H1 (cell line): Measurements from ENCODE around the gene CTSA. TPM values are rescaled to one million over a fixed set of nuclear protein-coding genes. Genes with fewer than 3 reads are reported as not detected.

Experiments
- CTCF ChIA-PET: fragments of 300-600 bp; sonication (Branson Sonifier 250); formaldehyde crosslinking; loops from one replicate; lab custom pipeline; 2021; ENCODE audit not compliant: partially characterized antibody; lab: Charles Lee
- POLR2A ChIA-PET: fragments of 300-600 bp; sonication (Branson Sonifier 250); formaldehyde crosslinking; loops from one replicate; lab custom pipeline; 2021; ENCODE audit warnings: inconsistent platforms; ENCODE audit not compliant: partially characterized antibody; lab: Charles Lee
- DNase-seq, 2 experiments: peaks; one replicate each; pipeline versions ENCODE4 v3.0.0 to v3.0.0-alpha.2; 2010 to 2022; ENCODE audit warnings: low spot score in 2 of 2, low read depth in 1 of 2, mixed read lengths in 1 of 2
- FAIRE-seq: peaks from 2 replicates; lab custom pipeline; 2011; peaks lifted over from hg19 to GRCh38; lab: Jason Lieb, UNC
- H2AFZ ChIP-seq: 2 replicates; pipeline ENCODE4 v1.8.1; 2012; ENCODE audit warnings: low read length, inconsistent platforms
- H2AK5ac ChIP-seq: 2 replicates; pipeline ENCODE4 v1.6.1; 2013; ENCODE audit warnings: low read depth, low read length
- H2BK120ac ChIP-seq: replicated peaks from 2 replicates; pipeline ENCODE3; 2013; ENCODE audit warnings: low read depth, low read length, inconsistent platforms
- H2BK12ac ChIP-seq: 2 replicates; pipeline ENCODE4 v1.6.1; 2013; ENCODE audit warnings: low read depth, low read length
- H2BK15ac ChIP-seq: 2 replicates; pipeline ENCODE4 v1.6.1; 2013; ENCODE audit warnings: low read length
- H2BK20ac ChIP-seq: 2 replicates; pipeline ENCODE4 v1.6.1; 2013; ENCODE audit warnings: low read length
- H2BK5ac ChIP-seq: 2 replicates; pipeline ENCODE4 v1.6.1; 2013; ENCODE audit warnings: low read depth, low read length
- H3K14ac ChIP-seq: 2 replicates; pipeline ENCODE4 v1.6.1; 2013; ENCODE audit warnings: inconsistent platforms; ENCODE audit not compliant: insufficient read length
- H3K18ac ChIP-seq: 2 replicates; pipeline ENCODE4 v1.6.1; 2013; ENCODE audit warnings: low read length; ENCODE audit errors: extremely low read depth
- H3K23ac ChIP-seq: 2 replicates; pipeline ENCODE4 v1.6.1; 2013; ENCODE audit warnings: inconsistent platforms; ENCODE audit not compliant: insufficient read length
- H3K23me2 ChIP-seq: 2 replicates; pipeline ENCODE4 v1.6.1; 2013; ENCODE audit warnings: low read depth, low read length
- H3K27ac ChIP-seq: 2 replicates; pipeline ENCODE4 v1.6.1; 2011; ENCODE audit warnings: low read depth, low read length, inconsistent platforms
- H3K27me3 ChIP-seq, 4 experiments: replicated peaks in 1 of 4; 1 replicate in 1 of 4; 2 replicates in 3 of 4; pipeline versions ENCODE4 v1.6.1 to v1.8.1; 2011 to 2013; ENCODE audit warnings: low read length in 3 of 4, mild to moderate bottlenecking in 3 of 4, inconsistent platforms in 2 of 4, mixed read lengths in 2 of 4, moderate library complexity in 1 of 4; ENCODE audit not compliant: control insufficient read depth in 3 of 4, insufficient read depth in 3 of 4; ENCODE audit errors: extremely low read depth in 1 of 4
- H3K36me3 ChIP-seq, 4 experiments: 2 replicates each; pipeline versions ENCODE4 v1.6.1 to v1.8.1; 2011 to 2013; ENCODE audit warnings: mild to moderate bottlenecking in 4 of 4, low read length in 3 of 4, moderate library complexity in 2 of 4, control low read depth in 1 of 4, inconsistent platforms in 1 of 4; ENCODE audit not compliant: insufficient read depth in 4 of 4, control insufficient read depth in 2 of 4
- H3K4ac ChIP-seq: replicated peaks from 2 replicates; pipeline ENCODE3; 2013; ENCODE audit warnings: low read length, low read depth, mixed read lengths, inconsistent platforms; ENCODE audit not compliant: insufficient read length
- H3K4me1 ChIP-seq, 4 experiments: replicated peaks in 1 of 4; 1 replicate in 1 of 4; 2 replicates in 3 of 4; pipeline versions ENCODE4 v1.6.1 to v1.8.1; 2011 to 2013; ENCODE audit warnings: low read length in 3 of 4, inconsistent platforms in 2 of 4, mixed read lengths in 1 of 4; ENCODE audit not compliant: insufficient read depth in 4 of 4, control insufficient read depth in 3 of 4
- H3K4me2 ChIP-seq, 2 experiments: 2 replicates each; pipeline versions ENCODE4 v1.6.1 to v1.8.1; 2011 to 2013; ENCODE audit warnings: low read depth in 2 of 2, low read length in 2 of 2, control low read depth in 1 of 2, inconsistent platforms in 1 of 2, mild to moderate bottlenecking in 1 of 2; ENCODE audit not compliant: insufficient read depth in 1 of 2
- H3K4me3 ChIP-seq, 4 experiments: fragments of 200-600, 300-600 bp in 1 of 4; sonication (generic), shearing (Covaris generic), sonication (Bioruptor Twin) in 1 of 4; 2 replicates each; pipeline versions ENCODE4 v1.5.1 to v1.8.1; 2011 to 2016; ENCODE audit warnings: low read length in 4 of 4, low read depth in 3 of 4, control low read depth in 2 of 4, inconsistent platforms in 2 of 4, mild to moderate bottlenecking in 2 of 4, mixed read lengths in 1 of 4, moderate library complexity in 1 of 4; ENCODE audit not compliant: insufficient read depth in 2 of 4; ENCODE audit errors: extremely low read depth in 1 of 4
- H3K56ac ChIP-seq: replicated peaks from 2 replicates; pipeline ENCODE3; 2013; ENCODE audit warnings: low read depth, mild to moderate bottlenecking, mixed read lengths, low read length, inconsistent platforms; ENCODE audit not compliant: insufficient read length
- H3K79me1 ChIP-seq: 2 replicates; pipeline ENCODE4 v1.6.1; 2013; ENCODE audit warnings: low read depth, low read length, control low read depth
- H3K79me2 ChIP-seq, 2 experiments: 2 replicates each; pipeline versions ENCODE4 v1.6.1 to v1.8.1; 2012 to 2013; ENCODE audit warnings: low read length in 2 of 2, mild to moderate bottlenecking in 2 of 2, inconsistent platforms in 1 of 2; ENCODE audit not compliant: insufficient read depth in 2 of 2, control insufficient read depth in 1 of 2
- H3K9ac ChIP-seq, 4 experiments: replicated peaks in 1 of 4; 1 replicate in 1 of 4; 2 replicates in 3 of 4; pipeline versions ENCODE4 v1.6.1 to v1.8.1; 2011 to 2013; ENCODE audit warnings: low read depth in 3 of 4, low read length in 3 of 4, control low read depth in 2 of 4, mild to moderate bottlenecking in 2 of 4, moderate library complexity in 2 of 4, inconsistent platforms in 1 of 4; ENCODE audit errors: extremely low read depth in 1 of 4
- H3K9me3 ChIP-seq, 2 experiments: 2 replicates each; pipeline versions ENCODE4 v1.6.1 to v1.8.1; 2012 to 2013; ENCODE audit warnings: mild to moderate bottlenecking in 2 of 2, moderate library complexity in 2 of 2, control low read depth in 1 of 2, inconsistent platforms in 1 of 2, low read depth in 1 of 2, low read length in 1 of 2, mixed read lengths in 1 of 2; ENCODE audit not compliant: insufficient read depth in 2 of 2
- H4K20me1 ChIP-seq, 2 experiments: replicated peaks in 1 of 2; 2 replicates each; pipeline versions ENCODE3 to v1.8.1; 2011 to 2013; ENCODE audit warnings: inconsistent platforms in 2 of 2, low read length in 2 of 2, mild to moderate bottlenecking in 1 of 2; ENCODE audit not compliant: insufficient read depth in 2 of 2, control insufficient read depth in 1 of 2
- H4K5ac ChIP-seq: 2 replicates; pipeline ENCODE4 v1.6.1; 2013; ENCODE audit warnings: low read length, low read depth, mixed read lengths, inconsistent platforms; ENCODE audit not compliant: insufficient read length
- H4K8ac ChIP-seq: 2 replicates; pipeline ENCODE4 v1.8.0; 2013; ENCODE audit warnings: mild to moderate bottlenecking, moderate library complexity, low read length, inconsistent platforms; ENCODE audit not compliant: insufficient read depth; ENCODE audit errors: extremely low read depth
- H4K91ac ChIP-seq: replicated peaks from 2 replicates; pipeline ENCODE3; 2013; ENCODE audit warnings: low read length, mixed read lengths, inconsistent platforms; ENCODE audit not compliant: insufficient read length
- POLR2AphosphoS5 ChIP-seq: IDR thresholded peaks from 2 replicates; pipeline ENCODE4 v1.6.1; 2011; ENCODE audit warnings: low read depth, low read length
- WGBS, 2 experiments: shearing (Covaris generic) in 1 of 2; methylation state at CpG; one replicate each; pipeline versions ENCODE4 v1.1.6 to v1.1.7; 2013 to 2015; ENCODE audit warnings: low lambda C conversion rate in 2 of 2, mixed read lengths in 2 of 2, inconsistent platforms in 1 of 2, low coverage in 1 of 2, missing lambda C conversion rate in 1 of 2; ENCODE audit not compliant: insufficient replicate concordance in 2 of 2, insufficient coverage in 1 of 2, insufficient read length in 1 of 2; ENCODE audit errors: extremely low coverage in 1 of 2, missing lambda C conversion rate in 1 of 2; 5-methylcytosine and 5-hydroxymethylcytosine counted together
- polyA plus RNA-seq, 7 experiments: library from polyadenylated mRNA; depleted of rRNA in 3 of 7; stranded (reverse) in 5 of 7; unstranded in 2 of 7; fragments of >200 nt in 5 of 7; fragments of 200-250 nt in 2 of 7; gene quantifications; 1 replicate in 5 of 7; 2 replicates in 1 of 7; 4 replicates in 1 of 7; pipeline versions ENCODE4 v1.2.1 to v1.2.3, GENCODE V29; 2011 to 2013; ENCODE audit warnings: missing spikeins in 2 of 7, mixed read lengths in 2 of 7
- total RNA-seq: library from RNA; stranded (reverse); fragmentation: NEBNext Ultra II Directional; extraction: Animal tissue kit (Norgen Biotek cat#: 25700); gene quantifications from 2 replicates; pipeline ENCODE4 v1.2.1, GENCODE V29; 2021
- TF ChIP-seq, protein P1 (sequence below): IDR thresholded peaks from 2 replicates; pipeline ENCODE4 v1.6.1; 2012; ENCODE audit warnings: inconsistent platforms

CTSA gene
- total and polyA plus RNA-seq, 2 of the 8 experiments (the other 6 are each of a cell fraction or from before 2014, with no cell fraction given), result 49.7 to 74.0 TPM

DNA sequence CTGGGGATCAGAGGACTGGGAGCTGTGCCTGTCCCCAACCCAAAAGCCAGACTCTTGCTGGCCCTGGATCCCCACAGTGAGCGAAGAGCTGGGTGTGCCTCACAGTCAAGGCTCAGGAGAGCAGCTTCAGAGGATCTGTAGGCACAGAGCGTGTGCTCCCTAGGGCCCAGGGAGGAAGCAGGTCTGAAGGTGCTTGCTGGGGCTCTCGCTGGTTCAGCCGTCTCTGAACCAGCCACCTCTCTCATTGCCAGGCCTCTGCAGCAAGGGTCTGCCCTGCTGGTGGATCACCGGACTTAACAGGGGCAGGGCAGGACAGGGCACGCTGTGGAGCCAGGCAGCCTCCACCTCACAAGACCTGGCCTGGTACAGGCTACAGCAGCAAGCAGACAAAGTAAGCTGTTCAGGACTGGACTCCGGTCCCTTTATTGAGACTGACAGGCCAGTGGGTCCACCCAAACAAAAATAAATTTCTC, 57.2 kb downstream of the CTSA start:
- no peak overlapping the region for H2AFZ ChIP-seq
- no peak overlapping the region for H2BK15ac ChIP-seq
- H3K56ac ChIP-seq, result no peak overlapping the region
- H2BK20ac ChIP-seq, result no peak overlapping the region
- H3K79me2 ChIP-seq, result no peaks in the 10 kb centered on the region
- H3K4me3 ChIP-seq, result no peak overlapping the region
- H3K4me2 ChIP-seq, result no peak overlapping the region
- no peak overlapping the region for H2BK12ac ChIP-seq
- ChIA-PET CTCF (interaction anchor here (1.4 to 8.7 kb wide), 6 partner anchors 9 to 58 kb away, joined by 5 to 82 read pairs (median 10); partner anchors contain the start of genes CTSA, NEURL2 and PCIF1), POLR2A (interaction anchor here (0.9 to 14.0 kb wide), 11 partner anchors 12 to 132 kb away, joined by 3 to 283 read pairs (median 6); partner anchors contain the start of genes PCIF1, PLTP, SNX21 and ZNF335)
- H4K8ac ChIP-seq, result no peak overlapping the region
- no peak overlapping the region for H3K23ac ChIP-seq
- no peak overlapping the region for H3K27ac ChIP-seq
- no peak overlapping the region for H4K5ac ChIP-seq
- no peak overlapping the region for H2BK5ac ChIP-seq
- H2AK5ac ChIP-seq, result no peak overlapping the region
- H3K23me2 ChIP-seq, result no peaks in the 10 kb centered on the region
- WGBS, 2 experiments, result 92% methylated on average over 7 of the region's 7 CpGs; no CpG with 5 or more reads in 1 of the 2 experiments
- H3K4me1 ChIP-seq, result peaks cover 0 to 3% (median 1%) of the 10 kb centered on the region in 4 experiments; a peak in 1 of 7 replicates
- peaks cover 3% of the 10 kb centered on the region; the same call in 1 of the 2 replicates for H3K79me1 ChIP-seq
- no peak overlapping the region for H3K14ac ChIP-seq
- peaks cover 33 to 68% (median 48%) of the 10 kb centered on the region in 4 experiments for H3K36me3 ChIP-seq
- H3K9me3 ChIP-seq, result no peaks in the 10 kb centered on the region
- no peak overlapping the region for H2BK120ac ChIP-seq
- H3K9ac ChIP-seq, result no peak overlapping the region
- H4K91ac ChIP-seq, result no peak overlapping the region
- H3K4ac ChIP-seq, result no peak overlapping the region
- H4K20me1 ChIP-seq, result peaks cover 0 to 13% of the 10 kb centered on the region in 2 experiments
- H3K18ac ChIP-seq, result no peak overlapping the region
- DNase-seq, result no peak
- 0 out of 2 replicates have a peak, but pooled peaks have one; percentile 13 for TF ChIP-seq POLR2AphosphoS5
- TF ChIP-seq, protein P1, sequence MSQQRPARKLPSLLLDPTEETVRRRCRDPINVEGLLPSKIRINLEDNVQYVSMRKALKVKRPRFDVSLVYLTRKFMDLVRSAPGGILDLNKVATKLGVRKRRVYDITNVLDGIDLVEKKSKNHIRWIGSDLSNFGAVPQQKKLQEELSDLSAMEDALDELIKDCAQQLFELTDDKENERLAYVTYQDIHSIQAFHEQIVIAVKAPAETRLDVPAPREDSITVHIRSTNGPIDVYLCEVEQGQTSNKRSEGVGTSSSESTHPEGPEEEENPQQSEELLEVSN, result no peak
- TF ChIP-seq, all 59 proteins: peak for 1
- no peak for FAIRE-seq
- H3K27me3 ChIP-seq, result no peaks in the 10 kb centered on the region
